WI38 (cell line): ENCODE measurements around the gene KRCC1.
"Not testable (repeated sequence)": the region's sequence is repeated elsewhere in the genome, so short reads cannot be mapped to it uniquely, and the experiment has no call there.

Source experiments
- H3K4me3 ChIP-seq: 2 replicates; pipeline ENCODE4 v1.5.1; 2011; ENCODE audit warnings: low read depth, mild to moderate bottlenecking, control low read depth, low read length
- TF ChIP-seq, protein P1 (sequence below): IDR thresholded peaks from 2 replicates; pipeline ENCODE4 v1.5.1; 2012; ENCODE audit warnings: low read depth, mild to moderate bottlenecking, control low read depth, low read length

Gene KRCC1

GRCh38 chr2:88011011-88011410 lies 44.6 kb downstream of the KRCC1 start:
- no peak overlapping the region for H3K4me3 ChIP-seq
- TF ChIP-seq, protein P1, sequence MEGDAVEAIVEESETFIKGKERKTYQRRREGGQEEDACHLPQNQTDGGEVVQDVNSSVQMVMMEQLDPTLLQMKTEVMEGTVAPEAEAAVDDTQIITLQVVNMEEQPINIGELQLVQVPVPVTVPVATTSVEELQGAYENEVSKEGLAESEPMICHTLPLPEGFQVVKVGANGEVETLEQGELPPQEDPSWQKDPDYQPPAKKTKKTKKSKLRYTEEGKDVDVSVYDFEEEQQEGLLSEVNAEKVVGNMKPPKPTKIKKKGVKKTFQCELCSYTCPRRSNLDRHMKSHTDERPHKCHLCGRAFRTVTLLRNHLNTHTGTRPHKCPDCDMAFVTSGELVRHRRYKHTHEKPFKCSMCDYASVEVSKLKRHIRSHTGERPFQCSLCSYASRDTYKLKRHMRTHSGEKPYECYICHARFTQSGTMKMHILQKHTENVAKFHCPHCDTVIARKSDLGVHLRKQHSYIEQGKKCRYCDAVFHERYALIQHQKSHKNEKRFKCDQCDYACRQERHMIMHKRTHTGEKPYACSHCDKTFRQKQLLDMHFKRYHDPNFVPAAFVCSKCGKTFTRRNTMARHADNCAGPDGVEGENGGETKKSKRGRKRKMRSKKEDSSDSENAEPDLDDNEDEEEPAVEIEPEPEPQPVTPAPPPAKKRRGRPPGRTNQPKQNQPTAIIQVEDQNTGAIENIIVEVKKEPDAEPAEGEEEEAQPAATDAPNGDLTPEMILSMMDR, result no peak

DNA sequence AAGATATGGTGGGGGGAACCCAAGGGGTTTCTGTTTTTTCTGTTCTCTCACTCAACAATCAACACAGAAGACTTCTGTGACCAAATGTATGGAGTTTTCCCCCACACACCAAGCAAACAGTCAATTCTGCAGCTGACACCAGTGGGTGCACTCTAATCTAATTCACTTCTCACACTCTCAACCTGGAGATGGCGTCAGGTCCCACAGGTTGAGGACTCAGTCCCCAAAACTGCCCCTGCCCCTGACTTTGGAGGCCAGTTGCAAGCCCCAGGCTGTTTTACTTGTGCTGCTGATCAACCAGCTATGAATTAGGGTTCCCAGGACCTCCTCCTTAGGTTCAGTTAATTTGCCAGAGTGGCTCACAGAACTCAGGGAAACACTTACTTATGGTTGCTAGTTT lies 45.4 kb downstream of the KRCC1 start:
- no peak overlapping the region for H3K4me3 ChIP-seq
- TF ChIP-seq, protein P1, result no peak

DNA sequence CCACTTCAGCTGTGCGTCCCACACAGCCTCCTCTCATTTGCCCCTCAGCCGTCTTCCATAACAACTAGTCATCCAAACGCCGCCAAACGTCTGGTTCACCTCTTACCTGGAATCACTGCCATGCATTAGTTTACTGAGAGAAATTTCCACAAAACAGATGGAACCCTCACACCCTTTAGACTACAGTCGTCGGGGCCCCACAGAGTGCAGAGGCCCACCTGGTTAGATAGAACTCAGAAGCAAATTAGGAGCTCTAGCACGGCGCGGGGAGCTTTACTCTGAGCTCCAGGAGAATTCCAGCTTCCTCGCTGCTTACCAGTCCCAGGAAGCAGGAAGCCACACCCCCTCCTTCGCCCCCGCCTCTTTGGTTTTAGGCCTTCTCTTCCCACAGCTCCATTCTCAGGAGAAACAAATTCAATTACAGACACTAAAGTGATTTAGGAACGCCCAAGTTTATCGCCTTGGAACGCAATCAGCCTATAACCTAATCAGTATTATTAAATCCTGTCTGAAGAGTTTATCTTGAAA lies 48.6 kb downstream of the KRCC1 start:
- TF ChIP-seq, protein P1, result no peak
- H3K4me3 ChIP-seq, result no peak overlapping the region

DNA sequence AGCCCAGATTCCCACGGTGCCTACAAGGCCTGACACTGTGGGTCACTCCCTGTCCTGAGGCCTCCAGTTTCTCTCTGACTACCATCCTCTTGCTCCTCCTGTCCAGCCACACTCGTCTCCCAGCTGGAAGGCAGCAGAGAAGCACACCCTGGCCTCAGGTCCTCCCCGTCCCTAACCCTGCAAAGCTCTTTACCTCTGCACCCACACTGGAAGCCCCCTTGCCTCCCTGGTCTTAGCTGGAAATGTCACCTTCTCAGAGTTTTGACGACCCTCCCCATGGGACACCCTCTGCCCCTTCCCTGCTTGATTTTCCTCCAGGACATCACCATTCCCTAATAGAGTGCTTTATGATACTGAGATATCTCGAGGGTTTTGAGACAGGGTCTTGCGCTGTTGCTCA lies 49.8 kb downstream of the KRCC1 start:
- TF ChIP-seq, protein P1, result no peak

DNA sequence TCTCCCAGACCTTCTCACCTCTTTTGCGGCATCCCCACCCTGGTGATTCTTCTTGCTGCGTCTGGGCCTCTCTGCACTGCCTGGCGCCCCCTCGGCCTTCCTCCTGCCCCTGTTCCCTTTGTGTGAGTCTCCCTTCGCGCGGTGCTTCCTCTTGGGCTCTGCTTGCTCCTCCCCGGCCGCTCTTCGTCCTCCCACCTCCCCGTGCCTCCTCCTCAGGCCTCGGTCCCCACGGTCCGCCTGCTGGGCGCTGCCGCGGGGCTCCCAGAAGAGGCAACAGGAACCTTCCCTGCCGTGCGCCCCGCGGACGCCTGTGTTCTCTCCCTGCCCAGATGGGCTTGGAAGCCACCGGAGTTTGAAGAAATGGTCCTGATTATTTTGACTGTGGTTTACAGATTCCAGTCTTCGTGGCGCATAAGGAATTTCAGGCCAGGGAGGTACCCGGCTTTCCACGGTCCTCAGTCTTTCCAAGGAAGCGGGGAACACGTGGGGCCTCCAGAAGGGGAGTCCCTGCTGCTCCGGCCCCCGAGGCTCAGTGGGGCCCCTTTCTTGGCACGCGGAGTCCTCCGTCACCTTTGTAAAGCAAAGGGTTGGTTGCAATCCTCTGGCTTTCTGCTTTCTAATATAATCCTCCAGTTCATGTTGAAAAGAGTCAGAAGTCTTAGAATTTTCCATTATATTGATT lies 52.4 kb downstream of the KRCC1 start:
- H3K4me3 ChIP-seq, result no peak overlapping the region; the same call in 1 of the 2 replicates
- TF ChIP-seq, protein P1, result no peak

More for the DNA sequence above, 49.8 kb downstream of the KRCC1 start:
- no peak overlapping the region for H3K4me3 ChIP-seq

DNA sequence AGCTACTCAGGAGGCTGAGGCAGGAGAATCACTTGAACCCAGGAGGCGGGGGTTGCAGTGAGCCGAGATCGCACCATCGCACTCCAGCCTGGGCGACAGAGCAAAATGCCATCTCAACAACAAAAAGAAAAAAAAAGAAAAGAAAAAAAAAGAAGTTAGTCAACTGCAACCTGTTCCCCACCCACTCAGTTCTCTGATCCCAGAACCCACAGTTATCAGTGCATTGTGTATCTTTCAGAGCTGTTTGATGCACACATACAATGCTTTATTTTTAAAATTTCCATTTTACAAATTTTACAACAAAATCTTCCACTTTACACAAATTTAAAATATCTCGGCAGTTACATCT lies 53.2 kb downstream of the KRCC1 start:
- no peak overlapping the region for H3K4me3 ChIP-seq
- TF ChIP-seq, protein P1, result no peak

GRCh38 chr2:88000474-88000873 lies 55.1 kb downstream of the KRCC1 start:
- H3K4me3 ChIP-seq, result not testable (repeated sequence)

GRCh38 chr2:87996570-87996969 lies 59.0 kb downstream of the KRCC1 start:
- H3K4me3 ChIP-seq, result no peak overlapping the region
- TF ChIP-seq, protein P1, result no peak
